GM19324 (cell line): ENCODE results near the gene NTMT1.
A peak's percentile ranks its signal among the peaks of the same experiment; 100 is the strongest.

ENCODE experiments used
- ATAC-seq: cut with Tn5 transposase; IDR thresholded peaks from one replicate; pipeline ENCODE4 v1.9.1; 2021; ENCODE audit warnings: mild to moderate bottlenecking, moderate library complexity; ENCODE audit not compliant: unreplicated experiment, low FRiP score

NTMT1 gene

DNA sequence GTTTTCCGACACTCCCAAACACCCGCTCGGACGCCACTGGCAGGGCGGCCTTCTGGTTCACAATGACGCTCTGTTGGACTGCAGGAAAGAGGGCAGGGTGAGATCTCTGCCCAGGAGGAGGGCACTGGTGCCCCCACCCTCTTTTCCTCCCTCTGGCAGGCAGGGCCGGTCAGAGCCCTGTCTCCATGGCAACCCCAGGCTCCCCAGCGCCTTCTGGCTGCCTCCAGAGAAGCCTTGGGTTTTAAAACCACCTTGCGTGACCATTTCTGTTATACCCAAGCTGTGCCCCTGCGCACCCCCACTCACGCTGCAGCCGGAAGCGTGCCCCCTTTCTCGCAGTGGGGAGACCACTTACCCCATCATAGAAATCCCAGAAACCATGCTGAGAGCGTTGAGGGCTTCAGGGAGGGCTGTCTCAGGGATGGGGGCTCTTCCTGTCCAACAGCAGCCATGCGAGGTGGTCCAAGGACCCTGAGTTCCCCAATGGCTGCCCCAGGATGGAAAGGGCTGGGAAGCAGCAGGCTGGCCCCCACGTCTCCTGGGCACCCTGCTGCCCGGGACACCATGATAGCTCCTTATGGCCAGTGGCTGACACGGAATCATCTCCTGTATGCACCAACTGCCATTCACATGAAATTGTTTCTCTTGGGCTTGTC lies 12.3 kb upstream of the NTMT1 start:
- no peak for ATAC-seq

DNA sequence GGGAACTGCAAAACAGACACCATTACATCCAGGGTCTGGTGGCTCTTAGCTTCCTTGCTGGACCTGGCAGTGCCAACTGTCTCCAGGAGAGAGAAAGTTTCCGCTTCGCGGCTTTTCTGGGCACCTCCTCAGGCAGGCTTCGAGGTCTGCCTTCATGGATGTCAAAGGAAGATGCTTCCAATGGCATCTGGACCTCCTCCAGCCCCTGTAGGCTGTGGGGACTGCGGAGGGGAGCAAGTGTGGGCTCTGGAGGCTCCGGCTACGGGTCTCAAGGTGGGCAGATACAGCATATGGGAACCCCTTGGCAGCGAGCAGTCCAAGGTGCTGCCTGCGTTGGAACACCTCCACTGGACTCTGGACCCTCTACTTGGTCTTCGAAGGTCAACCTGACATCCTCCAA lies 11.0 kb upstream of the NTMT1 start:
- no peak for ATAC-seq

DNA sequence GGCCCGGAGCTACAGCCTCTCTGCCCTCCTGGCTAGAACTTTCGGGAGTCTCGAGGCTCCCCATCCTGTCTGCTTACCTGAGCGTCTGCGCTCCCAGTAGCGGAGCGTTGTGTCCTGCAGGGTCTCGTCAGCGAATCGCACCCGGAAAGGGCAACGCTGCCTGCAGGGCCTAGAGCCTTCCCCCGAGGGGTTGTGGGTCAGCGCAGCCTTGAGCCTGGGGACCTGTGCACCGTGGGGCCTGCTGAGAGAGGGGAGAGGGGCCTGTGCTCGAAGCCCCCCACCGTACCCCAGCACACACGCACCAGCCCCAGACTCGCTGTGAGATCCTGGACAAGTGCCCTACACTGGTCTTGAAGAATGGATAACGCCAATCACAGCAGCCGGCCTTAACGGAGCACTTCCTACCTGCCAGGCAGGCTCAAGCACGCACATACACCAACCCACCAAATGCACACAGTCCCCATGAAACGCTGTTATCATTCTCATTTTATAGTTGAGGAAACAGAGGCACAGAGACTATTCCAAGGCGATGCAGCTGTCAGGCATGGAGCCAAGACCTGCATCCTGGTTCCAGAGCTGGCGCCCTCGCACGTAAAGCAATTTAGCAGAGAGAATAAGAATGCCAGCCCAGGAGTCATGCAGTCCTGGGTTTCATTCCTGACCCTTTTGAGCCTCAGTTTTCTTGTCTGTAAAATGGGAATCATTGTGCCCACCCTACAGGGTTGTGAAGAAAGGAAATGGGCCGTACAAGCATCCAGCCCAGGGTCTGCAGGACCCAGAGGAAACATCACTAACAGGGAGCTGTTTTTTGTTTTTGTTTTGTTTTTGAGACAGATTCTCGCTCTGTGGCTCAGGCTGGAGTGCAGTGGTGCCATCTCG lies 10.3 kb upstream of the NTMT1 start:
- no peak for ATAC-seq

- no peak for ATAC-seq
Measured at GRCh38 chr9:129617167-129617566, 8.8 kb upstream of the NTMT1 start.

- ATAC-seq, result no peak
Measured at GRCh38 chr9:129619787-129620668, 5.9 kb upstream of the NTMT1 start.

- no peak for ATAC-seq
Measured at GRCh38 chr9:129620669-129621295, 5.2 kb upstream of the NTMT1 start, which contains the start of gene C9orf50. Gene C9orf50 (minus strand): TSS chr9:129621101. CDS start chr9:129620574, 527 bp downstream.

GRCh38 chr9:129623331-129623730 lies 2.6 kb upstream of the NTMT1 start:
- no peak for ATAC-seq

GRCh38 chr9:129624168-129624759 lies 1.7 kb upstream of the NTMT1 start:
- ATAC-seq, result no peak

DNA sequence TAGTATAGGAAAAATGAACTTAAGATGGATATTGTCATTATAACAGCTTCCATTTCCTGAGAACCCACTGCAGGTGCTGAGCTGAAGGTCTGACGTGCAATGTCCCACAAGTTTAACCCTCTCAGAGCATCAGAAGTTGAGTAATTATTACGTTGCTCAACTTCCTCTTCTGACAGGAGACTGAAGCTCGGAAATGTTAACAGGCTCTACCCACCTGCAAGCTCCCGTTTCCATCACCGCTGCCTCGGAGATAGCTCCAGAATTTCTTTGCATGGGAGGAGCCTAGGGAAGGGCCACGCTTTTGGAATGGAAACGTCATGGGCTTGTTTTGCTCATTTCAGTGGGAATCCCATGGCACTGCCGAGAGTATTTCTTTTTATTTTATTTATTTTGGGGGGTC lies 1.0 kb upstream of the NTMT1 start:
- no peak for ATAC-seq

DNA sequence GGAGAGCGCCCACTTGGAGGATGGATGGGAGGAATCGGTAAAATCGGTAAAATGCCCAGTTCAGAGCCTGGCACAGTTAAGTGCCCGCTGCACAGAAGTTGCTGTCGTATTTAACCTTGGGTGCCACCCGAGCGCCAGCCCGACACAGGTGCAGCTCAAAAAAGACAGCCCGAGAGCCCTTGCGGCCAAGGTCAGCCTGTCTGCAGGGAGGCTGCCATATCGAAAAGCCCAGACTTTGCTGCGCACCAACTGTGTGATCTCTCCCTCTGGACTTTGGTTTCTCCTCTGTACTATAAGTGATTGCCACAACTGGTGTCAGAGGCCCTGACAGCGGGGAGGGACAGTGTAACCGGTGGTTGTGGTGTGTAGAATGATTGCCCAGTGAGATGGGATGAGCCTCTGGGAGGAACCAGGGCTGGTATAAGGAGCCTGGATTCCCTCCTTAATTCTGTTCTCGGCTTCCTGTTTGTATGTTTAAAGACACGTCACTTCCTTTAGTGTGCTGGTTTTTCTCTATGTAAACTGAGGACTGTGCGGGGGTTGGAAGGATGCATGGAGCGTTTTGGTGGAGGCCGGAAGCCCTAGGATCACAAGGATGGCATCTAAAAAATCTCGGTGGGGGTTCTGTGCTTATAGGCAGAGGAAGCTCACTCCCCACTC lies 792 bp downstream of the NTMT1 start:
- ATAC-seq, result peak; percentile 13

GRCh38 chr9:129627556-129628440 lies 1.8 kb downstream of the NTMT1 start:
- no peak for ATAC-seq

- no peak for ATAC-seq
Measured at GRCh38 chr9:129628709-129629108, 2.7 kb downstream of the NTMT1 start.

GRCh38 chr9:129629251-129629820 lies 3.4 kb downstream of the NTMT1 start:
- ATAC-seq, result no peak

GRCh38 chr9:129630967-129631673 lies 5.2 kb downstream of the NTMT1 start:
- ATAC-seq, result no peak

DNA sequence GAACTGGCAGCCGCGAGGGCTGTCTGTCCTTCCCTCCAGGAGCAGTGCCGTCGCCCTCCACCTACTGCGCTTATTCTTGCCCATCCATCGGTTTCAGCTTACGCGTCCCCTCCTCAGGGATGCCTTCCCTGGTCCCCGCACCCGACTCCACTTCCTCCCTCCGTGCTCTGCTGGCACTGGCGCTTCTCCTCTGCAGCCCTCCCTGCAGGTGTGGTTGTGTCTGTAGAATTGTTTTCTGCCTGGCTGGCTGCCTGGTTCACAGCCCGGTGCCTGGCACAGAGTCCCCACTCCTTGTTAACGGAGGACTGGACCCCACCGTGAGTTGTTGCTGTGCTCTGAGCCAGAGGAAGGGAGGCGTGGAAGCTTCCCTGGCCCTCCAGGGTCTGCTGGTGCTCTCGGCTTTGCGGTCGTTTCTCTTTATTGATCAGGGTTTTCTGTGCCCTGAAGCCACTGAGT lies 5.7 kb downstream of the NTMT1 start:
- no peak for ATAC-seq

GRCh38 chr9:129632460-129632859 lies 6.5 kb downstream of the NTMT1 start:
- ATAC-seq, result no peak

DNA sequence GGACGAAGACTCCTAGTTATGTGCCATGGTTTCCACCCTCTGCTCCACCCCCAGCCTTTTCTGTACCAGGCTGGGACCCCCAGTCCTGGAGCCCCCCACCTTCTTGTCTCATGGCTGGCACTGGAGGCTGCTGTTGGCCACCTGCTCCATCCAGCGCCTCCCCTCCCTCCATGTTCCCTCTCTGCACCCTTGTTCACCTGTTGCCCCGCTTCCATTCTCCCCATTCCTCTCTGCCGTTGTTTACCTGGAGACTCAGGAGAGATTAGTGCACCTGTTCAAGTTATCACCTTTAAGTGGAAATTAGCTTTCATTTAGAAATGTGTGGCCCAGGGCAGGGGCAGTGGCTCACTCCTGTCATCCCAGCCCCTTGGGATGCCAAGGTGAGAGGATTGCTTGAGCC lies 7.2 kb downstream of the NTMT1 start:
- ATAC-seq, result no peak

DNA sequence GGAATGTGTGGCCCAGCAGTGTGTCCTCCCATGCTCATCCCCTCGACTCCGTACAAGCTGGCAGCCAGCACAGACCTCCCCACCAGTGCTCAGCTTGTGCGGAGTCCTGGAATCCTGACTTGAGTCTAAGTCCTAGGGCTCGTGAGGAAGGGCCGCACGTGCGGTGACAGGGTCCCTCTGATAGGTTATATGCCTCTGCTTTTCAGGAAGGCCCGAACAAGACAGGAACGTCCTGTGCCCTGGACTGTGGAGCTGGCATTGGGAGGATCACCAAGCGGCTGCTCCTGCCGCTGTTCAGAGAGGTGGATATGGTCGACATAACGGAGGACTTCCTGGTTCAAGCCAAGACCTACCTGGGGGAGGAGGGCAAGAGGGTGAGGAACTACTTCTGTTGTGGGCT lies 7.9 kb downstream of the NTMT1 start:
- no peak for ATAC-seq
